Fibroblast of pulmonary artery (primary cell): ENCODE measurements around the gene DTD1.

ENCODE experiments used
- DNase-seq: peaks from one replicate; pipeline ENCODE4 v3.0.0-alpha.2; 2010; ENCODE audit warnings: low read depth
- H3K4me3 ChIP-seq: replicated peaks from 2 replicates; pipeline ENCODE4 v1.5.1; 2011; ENCODE audit warnings: low read depth, mild to moderate bottlenecking, control low read depth, low read length, moderate library complexity
- TF ChIP-seq, protein P1 (sequence below): IDR thresholded peaks from 2 replicates; pipeline ENCODE4 v1.5.1; 2011; ENCODE audit warnings: mild to moderate bottlenecking, control low read depth, low read length, inconsistent platforms; ENCODE audit errors: missing control alignments

DTD1 gene

GRCh38 chr20:18731940-18732339, 144.1 kb downstream of the DTD1 start:
- TF ChIP-seq, protein P1, sequence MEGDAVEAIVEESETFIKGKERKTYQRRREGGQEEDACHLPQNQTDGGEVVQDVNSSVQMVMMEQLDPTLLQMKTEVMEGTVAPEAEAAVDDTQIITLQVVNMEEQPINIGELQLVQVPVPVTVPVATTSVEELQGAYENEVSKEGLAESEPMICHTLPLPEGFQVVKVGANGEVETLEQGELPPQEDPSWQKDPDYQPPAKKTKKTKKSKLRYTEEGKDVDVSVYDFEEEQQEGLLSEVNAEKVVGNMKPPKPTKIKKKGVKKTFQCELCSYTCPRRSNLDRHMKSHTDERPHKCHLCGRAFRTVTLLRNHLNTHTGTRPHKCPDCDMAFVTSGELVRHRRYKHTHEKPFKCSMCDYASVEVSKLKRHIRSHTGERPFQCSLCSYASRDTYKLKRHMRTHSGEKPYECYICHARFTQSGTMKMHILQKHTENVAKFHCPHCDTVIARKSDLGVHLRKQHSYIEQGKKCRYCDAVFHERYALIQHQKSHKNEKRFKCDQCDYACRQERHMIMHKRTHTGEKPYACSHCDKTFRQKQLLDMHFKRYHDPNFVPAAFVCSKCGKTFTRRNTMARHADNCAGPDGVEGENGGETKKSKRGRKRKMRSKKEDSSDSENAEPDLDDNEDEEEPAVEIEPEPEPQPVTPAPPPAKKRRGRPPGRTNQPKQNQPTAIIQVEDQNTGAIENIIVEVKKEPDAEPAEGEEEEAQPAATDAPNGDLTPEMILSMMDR: no peak
- no peak for DNase-seq
- no peak overlapping the region for H3K4me3 ChIP-seq

GRCh38 chr20:18734525-18735189, 146.8 kb downstream of the DTD1 start:
- TF ChIP-seq, protein P1: no peak
- DNase-seq: no peak
- H3K4me3 ChIP-seq: no peak overlapping the region

DNA sequence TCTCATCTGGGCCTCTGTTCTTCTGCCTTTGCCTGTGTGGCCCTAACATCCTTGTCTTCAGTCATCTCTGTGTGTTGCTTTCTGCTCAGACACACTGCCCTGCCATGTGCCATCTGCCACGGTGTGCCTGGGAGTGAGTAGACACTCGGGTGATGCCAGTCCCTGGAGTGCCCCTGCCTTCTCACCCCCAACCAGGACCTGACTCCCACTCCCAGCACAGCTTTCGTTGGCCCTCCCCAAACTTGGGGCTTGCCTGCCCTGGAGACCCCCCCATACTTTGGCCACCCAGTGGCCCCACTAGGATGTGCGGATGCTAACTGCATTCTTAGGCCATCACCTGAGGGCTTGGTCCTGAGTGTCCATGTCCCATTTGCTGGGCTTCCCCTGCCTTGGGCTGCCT, 149.3 kb downstream of the DTD1 start:
- no peak for DNase-seq
- no peak overlapping the region for H3K4me3 ChIP-seq
- TF ChIP-seq, protein P1: no peak

DNA sequence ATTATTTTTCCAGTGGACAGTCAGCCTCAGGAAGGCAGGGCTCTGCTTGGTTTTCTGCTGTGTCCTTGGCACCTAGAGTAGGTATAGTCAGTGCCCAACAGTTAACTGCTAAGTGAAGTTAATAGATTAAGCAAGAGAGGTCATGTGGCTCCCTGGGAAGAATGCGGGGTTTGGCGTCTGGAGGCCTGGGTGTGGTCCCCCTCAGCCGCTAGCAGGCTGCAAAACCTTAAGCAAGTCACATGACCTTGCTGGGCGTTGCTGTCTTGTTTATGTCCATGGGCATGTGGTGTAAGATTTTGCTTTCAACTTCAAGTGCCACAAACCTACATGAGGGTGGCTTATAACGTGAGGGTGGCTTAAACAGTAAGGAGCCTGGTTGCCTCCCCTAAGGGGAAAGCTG, 150.2 kb downstream of the DTD1 start:
- TF ChIP-seq, protein P1: no peak
- peak; percentile 29 for DNase-seq
- no peak overlapping the region for H3K4me3 ChIP-seq

- no peak overlapping the region for H3K4me3 ChIP-seq
- TF ChIP-seq, protein P1: no peak
- no peak for DNase-seq
Measured at GRCh38 chr20:18738888-18739287, 151.0 kb downstream of the DTD1 start.

- H3K4me3 ChIP-seq: no peak overlapping the region
- DNase-seq: peak; percentile 81
- TF ChIP-seq, protein P1: no peak
Measured at GRCh38 chr20:18739751-18740166, 151.9 kb downstream of the DTD1 start.

DNA sequence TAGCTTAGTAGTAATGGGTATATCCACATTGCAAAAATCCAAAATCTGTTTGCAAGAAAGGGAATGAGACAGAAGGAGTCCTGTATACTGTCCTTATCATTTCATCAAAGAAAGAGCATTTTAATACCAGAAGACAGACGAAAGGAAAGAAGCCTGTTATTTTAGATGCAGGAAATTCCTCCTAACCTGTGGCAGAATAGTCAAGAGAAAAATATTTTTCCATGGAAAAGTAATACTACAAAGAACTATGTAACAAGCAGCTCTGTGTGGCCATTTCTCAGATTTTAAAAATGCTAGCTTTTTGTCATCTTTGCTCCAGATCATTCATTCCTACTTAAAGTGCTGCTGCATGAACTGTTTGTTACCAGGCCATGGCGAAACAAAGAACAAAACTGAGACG, 152.9 kb downstream of the DTD1 start:
- TF ChIP-seq, protein P1: no peak
- DNase-seq: no peak
- H3K4me3 ChIP-seq: no peak overlapping the region
